HCT116 (cell line): ENCODE data around the gene PRAME. TPM values are rescaled to one million over a fixed set of nuclear protein-coding genes. Genes with fewer than 3 reads are reported as not detected.

Source experiments
- total RNA-seq: library from RNA; stranded (reverse); gene quantifications from one replicate; pipeline ENCODE4 v1.2.1, GENCODE V29; 2021; ENCODE audit not compliant: unreplicated experiment

The PRAME gene
- total RNA-seq, 1 experiment from 2014 or later, result 28.4 TPM

Other genes starting within 250 kb of the PRAME start
- gene ZNF280B, start 50.5 kb downstream of the PRAME start, total RNA-seq, result 5.5 TPM
- gene ZNF280A, start 39.0 kb downstream of the PRAME start, total RNA-seq, result 0.81 TPM
- not detected for gene GGTLC2, start 85.3 kb upstream of the PRAME start, total RNA-seq